HepG2 (cell line): ENCODE data around the gene ZNF189. TPM values are rescaled to one million over a fixed set of nuclear protein-coding genes. Genes with fewer than 3 reads are reported as not detected.
A peak's percentile ranks its signal among the peaks of the same experiment; 100 is the strongest.

ENCODE experiments used
- CREB1 ChIP-seq, 2 experiments: fragments of 450-650 bp in 1 of 2; IDR thresholded peaks; 2 replicates each; pipeline ENCODE4 v1.6.1; 2016 to 2017; ENCODE audit warnings: control low read depth in 1 of 2, mild to moderate bottlenecking in 1 of 2, missing compliant biosample characterization in 1 of 2, missing genetic modification characterization in 1 of 2
- ESRRA ChIP-seq: sonication (generic); formaldehyde crosslinking; IDR thresholded peaks from 2 replicates; pipeline ENCODE4 v1.5.1; 2020; ENCODE audit warnings: mild to moderate bottlenecking, low read depth, missing genetic modification reagents
- FOXJ3 ChIP-seq: sonication (generic); formaldehyde crosslinking; IDR thresholded peaks from 2 replicates; pipeline ENCODE4 v1.4.0; 2020; ENCODE audit warnings: missing genetic modification reagents, mild to moderate bottlenecking, borderline replicate concordance
- GRHL1 ChIP-seq: sonication (generic); formaldehyde crosslinking; conservative IDR thresholded peaks from 2 replicates; pipeline ENCODE4 v1.8.0; 2022; ENCODE audit warnings: missing genetic modification reagents
- HNF4A ChIP-seq: sonication (generic); formaldehyde crosslinking; IDR thresholded peaks from 2 replicates; pipeline ENCODE4 v1.4.0; 2020; ENCODE audit warnings: missing genetic modification reagents
- JDP2 ChIP-seq: sonication (generic); formaldehyde crosslinking; IDR thresholded peaks from 2 replicates; pipeline ENCODE4 v1.8.1; 2022; ENCODE audit warnings: missing genetic modification reagents, borderline replicate concordance
- KAT2B ChIP-seq: fragments of 150-350 bp; IDR thresholded peaks from 2 replicates; pipeline ENCODE4 v1.6.1; 2014; ENCODE audit warnings: low read depth, low read length, borderline replicate concordance
- MTA3 ChIP-seq: sonication (generic); formaldehyde crosslinking; IDR thresholded peaks from 2 replicates; pipeline ENCODE4 v1.4.0; 2020; ENCODE audit warnings: missing genetic modification reagents
- NFE2 ChIP-seq: sonication (generic); formaldehyde crosslinking; IDR thresholded peaks from 2 replicates; pipeline ENCODE4 v1.4.0; 2020; ENCODE audit warnings: missing genetic modification reagents
- NFE2L1 ChIP-seq: sonication (generic); formaldehyde crosslinking; IDR thresholded peaks from 2 replicates; pipeline ENCODE4 v1.4.0; 2020; ENCODE audit warnings: missing genetic modification reagents, mild to moderate bottlenecking, borderline replicate concordance
- SMAD9 ChIP-seq: sonication (generic); formaldehyde crosslinking; IDR thresholded peaks from 2 replicates; pipeline ENCODE4 v1.5.1; 2020; ENCODE audit warnings: mild to moderate bottlenecking, missing genetic modification reagents
- SP140L ChIP-seq: sonication (generic); formaldehyde crosslinking; IDR thresholded peaks from 2 replicates; pipeline ENCODE4 v1.4.0; 2020; ENCODE audit warnings: missing genetic modification reagents, borderline replicate concordance
- SRF ChIP-seq: IDR thresholded peaks from 2 replicates; pipeline ENCODE4 v1.6.1; 2011; ENCODE audit warnings: mild to moderate bottlenecking, low read depth, low read length, moderate library complexity
- ZNF451 ChIP-seq: sonication (generic); formaldehyde crosslinking; IDR thresholded peaks from 2 replicates; pipeline ENCODE4 v1.5.0; 2020; ENCODE audit warnings: mild to moderate bottlenecking, missing genetic modification reagents
- ZNF709 ChIP-seq: sonication (generic); formaldehyde crosslinking; IDR thresholded peaks from 2 replicates; pipeline ENCODE4 v1.5.0; 2020; ENCODE audit warnings: mild to moderate bottlenecking, missing genetic modification reagents
- ZNF780A ChIP-seq: sonication (generic); formaldehyde crosslinking; IDR thresholded peaks from 2 replicates; pipeline ENCODE4 v1.8.0; 2022; ENCODE audit warnings: mild to moderate bottlenecking, missing genetic modification reagents, moderate library complexity
- polyA plus RNA-seq, 8 experiments: library from polyadenylated mRNA; depleted of rRNA in 3 of 8; stranded (reverse) in 7 of 8; unstranded in 1 of 8; fragments of >200 nt; fragmentation: Illumina TruSeq in 4 of 8; extraction: Trizol in 4 of 8; gene quantifications; 2 replicates each; pipeline versions ENCODE4 v1.2.1 to v1.2.3, GENCODE V29; 2011 to 2016; ENCODE audit warnings: low read depth in 4 of 8, missing spikeins in 1 of 8, mixed read lengths in 1 of 8; ENCODE audit not compliant: insufficient read depth in 1 of 8
- total RNA-seq, 5 experiments: library from RNA; depleted of rRNA; stranded (reverse); fragments of >200 nt; fragmentation: Illumina TruSeq; extraction: Trizol; gene quantifications; 2 replicates each; pipeline ENCODE4 v1.2.3, GENCODE V29; 2016; ENCODE audit warnings: low read depth in 1 of 5
- TF ChIP-seq, protein P1 (sequence below): sonication (generic); formaldehyde crosslinking; conservative IDR thresholded peaks from 2 replicates; pipeline ENCODE4 v1.5.0; 2020; ENCODE audit warnings: missing genetic modification reagents

The ZNF189 gene
- total and polyA plus RNA-seq, 2 of the 13 experiments (the other 11 are each of a cell fraction or from before 2014, with no cell fraction given), result 8.4 to 50.0 TPM

DNA sequence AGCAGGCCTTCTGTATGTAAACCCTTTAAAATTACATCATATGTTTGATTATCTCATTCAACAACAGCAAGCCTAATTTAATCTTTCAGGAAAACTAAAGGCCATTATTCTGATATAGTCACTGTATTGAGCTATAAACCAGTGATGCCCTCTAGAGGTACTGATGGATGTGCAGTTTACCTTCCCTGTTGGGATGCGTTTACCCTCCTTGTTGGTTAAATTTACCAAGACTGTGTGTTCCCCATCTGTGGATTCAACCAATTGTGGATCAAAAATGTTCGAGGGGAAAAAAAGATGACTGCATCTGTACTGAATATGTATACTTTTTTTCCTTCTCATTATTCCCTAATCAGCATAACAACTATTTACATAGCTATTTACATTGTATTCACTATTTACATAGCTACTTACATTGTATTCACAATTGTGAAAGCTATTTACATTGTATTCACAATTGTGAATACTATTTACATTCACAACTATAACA lies 10.1 kb upstream of the ZNF189 start (continued):
- TF ChIP-seq HNF4A (CRISPR knock-in tag), result no peak
- TF ChIP-seq ZNF709 (CRISPR knock-in tag), result no peak
- no peak for TF ChIP-seq JDP2 (CRISPR knock-in tag)
- TF ChIP-seq ESRRA (CRISPR knock-in tag), result no peak
- TF ChIP-seq SP140L (CRISPR knock-in tag), result no peak
- TF ChIP-seq SMAD9 (CRISPR knock-in tag), result no peak
- no peak for TF ChIP-seq CREB1 (IDR thresholded peaks at IDR 0.05)
- no peak for TF ChIP-seq CREB1 (CRISPR knock-in tag; IDR thresholded peaks at IDR 0.05)
- TF ChIP-seq ZNF780A (CRISPR knock-in tag), result no peak
- TF ChIP-seq NFE2L1 (CRISPR knock-in tag), result no peak
- no peak for TF ChIP-seq SRF
- no peak for TF ChIP-seq KAT2B
- 0 out of 2 replicates have a peak, but pooled peaks have one; percentile 45 for TF ChIP-seq FOXJ3 (CRISPR knock-in tag)
- no peak for TF ChIP-seq ZNF451 (CRISPR knock-in tag)
- TF ChIP-seq, protein P1, sequence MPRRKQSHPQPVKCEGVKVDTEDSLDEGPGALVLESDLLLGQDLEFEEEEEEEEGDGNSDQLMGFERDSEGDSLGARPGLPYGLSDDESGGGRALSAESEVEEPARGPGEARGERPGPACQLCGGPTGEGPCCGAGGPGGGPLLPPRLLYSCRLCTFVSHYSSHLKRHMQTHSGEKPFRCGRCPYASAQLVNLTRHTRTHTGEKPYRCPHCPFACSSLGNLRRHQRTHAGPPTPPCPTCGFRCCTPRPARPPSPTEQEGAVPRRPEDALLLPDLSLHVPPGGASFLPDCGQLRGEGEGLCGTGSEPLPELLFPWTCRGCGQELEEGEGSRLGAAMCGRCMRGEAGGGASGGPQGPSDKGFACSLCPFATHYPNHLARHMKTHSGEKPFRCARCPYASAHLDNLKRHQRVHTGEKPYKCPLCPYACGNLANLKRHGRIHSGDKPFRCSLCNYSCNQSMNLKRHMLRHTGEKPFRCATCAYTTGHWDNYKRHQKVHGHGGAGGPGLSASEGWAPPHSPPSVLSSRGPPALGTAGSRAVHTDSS (CRISPR knock-in tag), result no peak
- TF ChIP-seq GRHL1 (CRISPR knock-in tag), result no peak
- no peak for TF ChIP-seq NFE2 (CRISPR knock-in tag)
- TF ChIP-seq MTA3 (CRISPR knock-in tag), result no peak
